ENCODE results near the gene VPS51. TPM values are rescaled to one million over a fixed set of nuclear protein-coding genes. Genes with fewer than 3 reads are reported as not detected.
A peak's percentile ranks its signal among the peaks of the same experiment; 100 is the strongest.
"Not testable (repeated sequence)": the region's sequence is repeated elsewhere in the genome, so short reads cannot be mapped to it uniquely, and the experiment has no call there.

Gene VPS51
- total RNA-seq, 1 donor: 211 TPM

DNA sequence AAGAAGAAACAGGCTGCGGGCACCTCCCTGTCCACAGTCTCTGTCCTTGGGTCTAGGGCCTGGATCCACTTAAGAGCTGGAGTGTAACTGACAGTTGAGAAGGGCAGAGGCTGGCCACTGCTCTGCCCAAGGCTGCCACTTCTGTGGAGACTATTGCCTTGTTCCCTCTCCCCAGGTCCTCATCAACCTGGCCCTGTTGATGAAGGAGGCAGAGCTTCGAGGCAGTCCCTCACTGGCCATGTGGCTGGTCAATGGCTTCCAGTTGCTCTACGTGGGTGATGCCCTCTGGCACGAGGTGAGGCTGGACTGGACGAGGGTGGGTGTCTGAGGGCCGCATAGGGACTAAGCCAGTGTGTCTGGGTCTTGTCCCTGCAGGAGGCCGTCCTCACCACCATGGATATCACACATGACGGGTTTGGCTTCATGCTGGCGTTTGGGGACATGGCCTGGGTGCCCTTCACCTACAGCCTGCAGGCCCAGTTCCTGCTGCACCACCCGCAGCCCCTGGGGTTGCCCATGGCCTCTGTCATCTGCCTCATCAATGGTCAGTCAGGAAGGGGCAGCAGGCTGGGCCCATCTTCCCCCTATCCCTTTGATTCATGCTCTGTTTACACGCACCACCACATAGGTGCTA is 18.6 kb downstream of the VPS51 start:
- DNase-seq (ENCODE audit: low read depth): no peak
- no peak overlapping the region for H3K4me3 ChIP-seq (ENCODE audit: low read depth, low read length)
- TF ChIP-seq CTCF (IDR thresholded peaks at IDR 0.05; ENCODE audit: insufficient read depth, low read length): no peak

DNA sequence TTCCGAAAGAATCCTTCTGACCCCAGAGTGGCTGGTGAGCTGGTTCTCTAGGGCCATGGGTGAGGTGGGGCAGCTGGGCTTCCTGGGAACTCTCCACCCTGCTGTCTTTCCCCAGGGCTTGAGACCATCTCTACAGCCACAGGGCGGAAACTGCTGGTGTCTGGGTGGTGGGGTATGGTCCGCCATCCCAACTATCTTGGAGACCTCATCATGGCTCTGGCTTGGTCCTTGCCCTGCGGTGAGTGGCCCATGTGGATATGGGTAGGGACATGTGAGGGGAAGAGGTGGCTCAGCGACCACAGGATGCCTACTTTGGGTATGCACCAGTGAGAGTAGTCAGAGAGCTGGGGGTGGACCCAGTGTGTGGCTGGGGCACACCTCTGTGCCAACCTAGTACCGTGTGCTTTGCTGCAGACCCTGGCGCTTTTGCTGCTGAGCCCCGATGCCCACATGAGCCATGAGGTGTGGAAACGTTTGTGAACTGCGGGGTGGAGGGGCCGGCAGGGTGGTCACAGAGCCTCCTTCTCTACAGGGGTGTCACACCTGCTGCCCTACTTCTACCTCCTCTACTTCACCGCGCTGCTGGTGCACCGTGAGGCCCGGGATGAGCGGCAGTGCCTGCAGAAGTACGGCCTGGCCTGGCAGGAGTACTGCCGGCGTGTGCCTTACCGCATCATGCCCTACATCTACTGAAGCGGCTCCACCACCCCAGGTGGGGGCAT is 19.5 kb downstream of the VPS51 start:
- no peak for TF ChIP-seq CTCF (IDR thresholded peaks at IDR 0.05; ENCODE audit: insufficient read depth, low read length)
- no peak overlapping the region for H3K4me3 ChIP-seq (ENCODE audit: low read depth, low read length)
- no peak for DNase-seq (ENCODE audit: low read depth)

- H3K4me3 ChIP-seq (ENCODE audit: low read depth, low read length): peak overlapping the region; percentile 96
- peak; percentile 41 for DNase-seq (ENCODE audit: low read depth)
- TF ChIP-seq CTCF (IDR thresholded peaks at IDR 0.05; ENCODE audit: insufficient read depth, low read length): no peak
Observed at GRCh38 chr11:65116370-65117205, 20.6 kb downstream of the VPS51 start.

- DNase-seq (ENCODE audit: low read depth): peak; percentile 99
- TF ChIP-seq CTCF (IDR thresholded peaks at IDR 0.05; ENCODE audit: insufficient read depth, low read length): peak; percentile 86
- peak within 1 kb of the TSS; percentile 96 for H3K4me3 ChIP-seq (ENCODE audit: low read depth, low read length)
Observed at GRCh38 chr11:65117206-65118096, 21.4 kb downstream of the VPS51 start, which contains the start of gene ZNHIT2. Gene ZNHIT2 (minus strand): TSS chr11:65117701. CDS start chr11:65117653, 48 bp downstream.

DNA sequence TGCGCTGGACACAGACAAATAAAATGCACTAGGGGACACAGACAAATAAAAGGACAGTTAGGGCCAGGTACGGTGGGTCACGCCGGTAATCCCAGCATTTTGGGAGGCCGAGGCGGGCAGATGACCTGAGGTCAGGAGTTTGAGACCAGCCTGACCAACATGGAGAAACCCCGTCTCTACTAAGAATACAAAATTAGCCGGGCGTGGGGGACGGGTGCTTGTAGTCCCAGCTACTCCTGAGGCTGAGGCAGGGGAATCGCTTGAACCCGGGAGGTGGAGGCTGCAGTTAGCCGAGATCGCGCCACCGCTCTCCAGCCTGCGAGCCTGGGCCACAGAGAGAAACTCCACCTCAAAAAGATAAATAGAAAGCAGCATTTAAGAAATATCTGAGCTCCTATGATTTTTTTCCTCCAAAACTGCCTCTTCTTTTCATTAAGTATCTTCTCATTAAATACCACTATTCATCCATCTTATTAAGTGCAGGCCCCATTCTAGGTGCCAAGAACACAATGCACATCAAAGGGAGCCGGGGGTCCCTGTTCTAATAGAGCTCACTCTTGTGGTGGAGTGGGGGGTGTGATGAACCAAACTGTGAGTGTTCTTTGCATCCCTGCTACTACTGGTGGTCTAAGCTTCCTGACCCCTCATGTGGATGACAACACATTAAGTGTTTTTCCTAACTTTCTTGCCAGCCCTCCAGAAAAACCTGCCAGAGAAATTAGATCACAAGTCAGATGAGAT is 22.3 kb downstream of the VPS51 start:
- TF ChIP-seq CTCF (IDR thresholded peaks at IDR 0.05; ENCODE audit: insufficient read depth, low read length): no peak
- no peak for DNase-seq (ENCODE audit: low read depth)
- H3K4me3 ChIP-seq (ENCODE audit: low read depth, low read length): no peak overlapping the region

DNA sequence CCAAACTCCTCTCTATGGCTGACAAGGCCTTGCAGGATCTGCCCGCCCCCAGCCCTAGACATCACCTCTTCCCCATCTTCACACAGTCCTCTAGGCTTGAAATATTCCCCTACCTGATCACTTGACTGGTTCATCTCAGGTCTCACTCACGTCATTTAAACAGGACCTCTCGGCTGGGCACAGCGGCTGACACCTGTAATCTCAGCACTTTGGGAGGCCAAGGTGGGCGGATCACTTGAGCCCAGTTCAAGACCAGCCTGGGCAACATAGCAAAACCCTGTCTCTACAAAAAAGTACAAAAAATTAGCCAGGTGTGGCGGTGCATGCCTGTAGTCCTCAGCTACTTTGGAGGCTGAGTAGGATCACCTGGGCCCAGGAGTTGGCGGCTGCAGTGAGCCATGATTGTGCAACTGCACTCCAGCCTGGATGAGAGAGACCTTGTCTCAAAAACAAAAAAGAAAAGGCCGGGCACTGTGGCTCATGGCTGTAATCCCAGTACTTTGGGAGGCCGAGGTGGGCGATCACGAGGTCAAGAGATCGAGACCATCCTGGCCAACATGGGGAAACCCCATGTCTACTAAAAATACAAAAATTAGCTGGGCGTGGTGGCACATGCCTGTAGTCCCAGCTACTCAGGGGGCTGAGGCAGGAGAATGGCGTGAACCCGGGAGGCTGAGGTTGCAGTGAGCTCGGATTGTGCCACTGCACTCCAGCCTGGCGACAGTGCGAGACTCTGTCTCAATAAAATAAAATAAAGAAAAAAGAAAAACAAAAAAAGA is 23.1 kb downstream of the VPS51 start:
- DNase-seq (ENCODE audit: low read depth); H3K4me3 ChIP-seq (ENCODE audit: low read depth, low read length): not testable (repeated sequence)
